Measurements from ENCODE around the gene IRAK1. TPM values are rescaled to one million over a fixed set of nuclear protein-coding genes. Genes with fewer than 3 reads are reported as not detected.

IRAK1 gene
- total and polyA plus RNA-seq, 10 of the 15 experiments (the other 5 are each of a cell fraction or from before 2014, with no cell fraction given): 4.2 to 136 (median 39.5) TPM

GRCh38 chrX:153971450-153972367 lies 48.0 kb downstream of the IRAK1 start, which contains the start of gene HCFC1:
HCFC1 (minus strand) TSS chrX:153971818; CDS start chrX:153970840, 978 bp downstream.
- peak within 1 kb of the TSS; percentile 84 for H2AFZ ChIP-seq (ENCODE audit: control insufficient read depth, low read depth, low read length)
- DNase-seq (ENCODE audit: low read depth, low spot score) (peak; percentile 64), FAIRE-seq (peak; percentile 69), ATAC-seq (peak; percentile 63)
- peak within 1 kb of the TSS; percentile 99 for H3K27ac ChIP-seq (ENCODE audit: control insufficient read depth, insufficient read depth)
- intact Hi-C loops (cut with micrococcal nuclease; ENCODE audit: unreplicated experiment) (loop anchor here (2.0 to 5.0 kb wide), 2 partner anchors 45 to 126 kb away; partner anchors contain the start of genes ARHGAP4 and MECP2), in situ Hi-C loops (cut with MboI) (no loop called here)
- H3K27me3 ChIP-seq (replicated peaks in 1 of 2; ENCODE audit: control insufficient read depth in 2 of 2, insufficient read depth in 2 of 2, low read length in 1 of 2): no peaks in the 10 kb centered on the region
- TSS peak; percentile 72 for BruUV-seq (replicated peaks)
- ChIA-PET POLR2A (interaction anchor here (0.5 to 7.9 kb wide), 13 partner anchors 9 to 49 kb away, joined by 3 to 68 read pairs (median 8); partner anchors contain the start of genes ARHGAP4 and IRAK1), RAD21 (ENCODE audit: unreplicated experiment) (interaction anchor here (1.1 to 6.4 kb wide), 6 partner anchors 9 to 49 kb away, joined by 3 to 48 read pairs (median 7); partner anchors contain the start of gene ARHGAP4), CTCF (interaction anchor here (1.1 to 5.9 kb wide), 6 partner anchors 10 to 567 kb away, joined by 3 to 35 read pairs (median 6); no protein-coding TSS in a partner anchor), SMC1A (ENCODE audit: uncharacterized antibody, unreplicated experiment) (interaction anchor here (0.8 to 1.6 kb wide), 6 partner anchors 9 to 49 kb away, joined by 3 to 6 read pairs (median 4); no protein-coding TSS in a partner anchor)
- H3K4me2 ChIP-seq (ENCODE audit: control insufficient read depth, insufficient read depth): peak within 1 kb of the TSS; percentile 59; the same call in 1 of the 2 replicates
- peaks cover 60% of the 10 kb centered on the region for H3K79me2 ChIP-seq (ENCODE audit: control insufficient read depth, insufficient read depth, low read length)
- H3K4me1 ChIP-seq (ENCODE audit: control insufficient read depth, insufficient read depth, low read length): peaks cover 19% of the 10 kb centered on the region
- peak within 1 kb of the TSS; percentile 96 for H3K9ac ChIP-seq (ENCODE audit: control insufficient read depth, insufficient read depth, low read length)
- no peaks in the 10 kb centered on the region for H3K9me3 ChIP-seq (replicated peaks; ENCODE audit: control insufficient read depth, insufficient read depth, low read length)
- H4K20me1 ChIP-seq (ENCODE audit: control insufficient read depth, insufficient read depth): no peaks in the 10 kb centered on the region
- H3K36me3 ChIP-seq (ENCODE audit: control insufficient read depth in 2 of 2, insufficient read depth in 2 of 2, low read length in 1 of 2): no peaks in the 10 kb centered on the region; a peak in 1 of 4 replicates
- H3K4me3 ChIP-seq: peak within 1 kb of the TSS; percentile 95
- WGBS (ENCODE audit: insufficient coverage, insufficient replicate concordance, low lambda C conversion rate, missing lambda C conversion rate): 1% methylated on average over 55 of the region's 96 CpGs
- TF ChIP-seq SRF (IDR thresholded peaks at IDR 0.05; ENCODE audit: low read depth in 2 of 2, low read length in 2 of 2): no peak
- TF ChIP-seq SPI1 (IDR thresholded peaks at IDR 0.05; ENCODE audit: borderline replicate concordance, insufficient read depth, low read depth, low read length): peak; percentile 45; the same call in 1 of the 2 replicates
- peak; percentile 85 for TF ChIP-seq NR2C1 (IDR thresholded peaks at IDR 0.05)
- no peak for TF ChIP-seq MTA2 (IDR thresholded peaks at IDR 0.05; ENCODE audit: low read depth)
- TF ChIP-seq ZNF24 (IDR thresholded peaks at IDR 0.05): no peak; the same call in 1 of the 2 replicates
- TF ChIP-seq, protein P1, sequence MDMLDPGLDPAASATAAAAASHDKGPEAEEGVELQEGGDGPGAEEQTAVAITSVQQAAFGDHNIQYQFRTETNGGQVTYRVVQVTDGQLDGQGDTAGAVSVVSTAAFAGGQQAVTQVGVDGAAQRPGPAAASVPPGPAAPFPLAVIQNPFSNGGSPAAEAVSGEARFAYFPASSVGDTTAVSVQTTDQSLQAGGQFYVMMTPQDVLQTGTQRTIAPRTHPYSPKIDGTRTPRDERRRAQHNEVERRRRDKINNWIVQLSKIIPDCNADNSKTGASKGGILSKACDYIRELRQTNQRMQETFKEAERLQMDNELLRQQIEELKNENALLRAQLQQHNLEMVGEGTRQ (IDR thresholded peaks at IDR 0.05; ENCODE audit: borderline replicate concordance, low read depth, low read length): no peak
- TF ChIP-seq, protein P2, sequence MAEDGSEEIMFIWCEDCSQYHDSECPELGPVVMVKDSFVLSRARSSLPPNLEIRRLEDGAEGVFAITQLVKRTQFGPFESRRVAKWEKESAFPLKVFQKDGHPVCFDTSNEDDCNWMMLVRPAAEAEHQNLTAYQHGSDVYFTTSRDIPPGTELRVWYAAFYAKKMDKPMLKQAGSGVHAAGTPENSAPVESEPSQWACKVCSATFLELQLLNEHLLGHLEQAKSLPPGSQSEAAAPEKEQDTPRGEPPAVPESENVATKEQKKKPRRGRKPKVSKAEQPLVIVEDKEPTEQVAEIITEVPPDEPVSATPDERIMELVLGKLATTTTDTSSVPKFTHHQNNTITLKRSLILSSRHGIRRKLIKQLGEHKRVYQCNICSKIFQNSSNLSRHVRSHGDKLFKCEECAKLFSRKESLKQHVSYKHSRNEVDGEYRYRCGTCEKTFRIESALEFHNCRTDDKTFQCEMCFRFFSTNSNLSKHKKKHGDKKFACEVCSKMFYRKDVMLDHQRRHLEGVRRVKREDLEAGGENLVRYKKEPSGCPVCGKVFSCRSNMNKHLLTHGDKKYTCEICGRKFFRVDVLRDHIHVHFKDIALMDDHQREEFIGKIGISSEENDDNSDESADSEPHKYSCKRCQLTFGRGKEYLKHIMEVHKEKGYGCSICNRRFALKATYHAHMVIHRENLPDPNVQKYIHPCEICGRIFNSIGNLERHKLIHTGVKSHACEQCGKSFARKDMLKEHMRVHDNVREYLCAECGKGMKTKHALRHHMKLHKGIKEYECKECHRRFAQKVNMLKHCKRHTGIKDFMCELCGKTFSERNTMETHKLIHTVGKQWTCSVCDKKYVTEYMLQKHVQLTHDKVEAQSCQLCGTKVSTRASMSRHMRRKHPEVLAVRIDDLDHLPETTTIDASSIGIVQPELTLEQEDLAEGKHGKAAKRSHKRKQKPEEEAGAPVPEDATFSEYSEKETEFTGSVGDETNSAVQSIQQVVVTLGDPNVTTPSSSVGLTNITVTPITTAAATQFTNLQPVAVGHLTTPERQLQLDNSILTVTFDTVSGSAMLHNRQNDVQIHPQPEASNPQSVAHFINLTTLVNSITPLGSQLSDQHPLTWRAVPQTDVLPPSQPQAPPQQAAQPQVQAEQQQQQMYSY (CRISPR knock-in tag; IDR thresholded peaks at IDR 0.05): no peak
- no peak for TF ChIP-seq SUPT20H (IDR thresholded peaks at IDR 0.05; ENCODE audit: borderline replicate concordance, control insufficient read depth, low read depth, low read length)
- TF ChIP-seq HCFC1 (IDR thresholded peaks at IDR 0.05; ENCODE audit: low read length): peak; percentile 56
- TF ChIP-seq ZBTB40 (IDR thresholded peaks at IDR 0.05; ENCODE audit: borderline replicate concordance): no peak
- TF ChIP-seq, protein P3, sequence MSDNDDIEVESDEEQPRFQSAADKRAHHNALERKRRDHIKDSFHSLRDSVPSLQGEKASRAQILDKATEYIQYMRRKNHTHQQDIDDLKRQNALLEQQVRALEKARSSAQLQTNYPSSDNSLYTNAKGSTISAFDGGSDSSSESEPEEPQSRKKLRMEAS (IDR thresholded peaks at IDR 0.05; ENCODE audit: low read depth, low read length): no peak
